Panc1 (cell line): ENCODE measurements around the gene CILP2. TPM values are rescaled to one million over a fixed set of nuclear protein-coding genes. Genes with fewer than 3 reads are reported as not detected.

Experiments used
- ATAC-seq: fragments of 200-7000 bp; cut with Tn5 transposase; 2 replicates; pipeline ENCODE4 v1.9.1; 2020; ENCODE audit warnings: mild to moderate bottlenecking, moderate library complexity
- BruUV-seq: library from RNA; stranded (reverse); fragments of 400-500 nt; replicated peaks from 2 replicates; lab custom pipeline; 2021; lab: Mats Ljungman, UMichigan
- CTCF ChIA-PET: fragments of 300-600 bp; sonication (Branson Sonifier 250); formaldehyde crosslinking; loops from one replicate; lab custom pipeline; 2022; ENCODE audit warnings: antibody characterized with exemption; lab: Charles Lee
- POLR2A ChIA-PET: fragments of 300-600 bp; sonication (Branson Sonifier 250); formaldehyde crosslinking; loops from one replicate; lab custom pipeline; 2022; ENCODE audit warnings: antibody characterized with exemption; lab: Charles Lee
- DNase-seq: peaks from one replicate; pipeline ENCODE4 v3.0.0-alpha.2; 2010; ENCODE audit warnings: low read depth, low spot score
- H3K27ac ChIP-seq: 2 replicates; pipeline ENCODE4 v1.5.1; 2011; ENCODE audit warnings: mild to moderate bottlenecking, low read length, inconsistent platforms
- H3K27me3 ChIP-seq: fragments of 200-500 bp; sonication (Bioruptor generic); 2 replicates; pipeline ENCODE4 v1.6.0; 2014; ENCODE audit warnings: low read length, inconsistent platforms; ENCODE audit not compliant: control insufficient read depth, insufficient read depth
- H3K36me3 ChIP-seq: fragments of 200-500 bp; sonication (Bioruptor generic); 2 replicates; pipeline ENCODE4 v1.5.1; 2014; ENCODE audit warnings: inconsistent platforms, mild to moderate bottlenecking, low read length, moderate library complexity; ENCODE audit not compliant: control insufficient read depth, insufficient read depth
- H3K4me1 ChIP-seq: 2 replicates; pipeline ENCODE4 v1.5.1; 2011; ENCODE audit warnings: inconsistent platforms, mild to moderate bottlenecking, low read length, moderate library complexity; ENCODE audit not compliant: control insufficient read depth, insufficient read depth
- H3K4me3 ChIP-seq, 2 experiments: 2 replicates each; pipeline ENCODE4 v1.5.1; 2011 to 2012; ENCODE audit warnings: low read depth in 2 of 2, low read length in 2 of 2, mild to moderate bottlenecking in 2 of 2, inconsistent platforms in 1 of 2, moderate library complexity in 1 of 2
- H3K9me3 ChIP-seq: fragments of 200-500 bp; sonication (Bioruptor generic); 2 replicates; pipeline ENCODE4 v1.5.1; 2014; ENCODE audit warnings: low read depth, mild to moderate bottlenecking, inconsistent platforms, low read length, moderate library complexity; ENCODE audit not compliant: control insufficient read depth, insufficient read depth
- CTCF ChIP-seq: fragments of 450-650 bp; IDR thresholded peaks from 2 replicates; pipeline ENCODE4 v1.5.1; 2017; ENCODE audit warnings: mild to moderate bottlenecking
- POLR2AphosphoS5 ChIP-seq: IDR thresholded peaks from 2 replicates; pipeline ENCODE4 v1.6.1; 2012; ENCODE audit warnings: mild to moderate bottlenecking, low read depth, low read length, moderate library complexity
- REST ChIP-seq, 2 experiments: IDR thresholded peaks; 2 replicates each; pipeline ENCODE4 v1.6.1; 2011 to 2012; ENCODE audit warnings: low read depth in 2 of 2, control low read depth in 1 of 2, low read length in 1 of 2, mild to moderate bottlenecking in 1 of 2, moderate library complexity in 1 of 2; ENCODE audit not compliant: insufficient read depth in 1 of 2
- SIN3A ChIP-seq: IDR thresholded peaks from 2 replicates; pipeline ENCODE4 v1.6.1; 2012; ENCODE audit warnings: low read depth, mild to moderate bottlenecking, low read length, moderate library complexity, borderline replicate concordance; ENCODE audit not compliant: insufficient read depth
- TCF7L2 ChIP-seq: IDR thresholded peaks from 2 replicates; pipeline ENCODE4 v1.6.1; 2011; ENCODE audit warnings: mild to moderate bottlenecking, low read depth, low read length, inconsistent platforms
- in situ Hi-C: cut with HindIII; loops from 2 replicates; pipeline ENCODE4 v1.10.0; 2016; ENCODE audit warnings: low sequenced_read_pairs, low pct_unique_long_range_greater_than_20kb
- intact Hi-C: fragments of 100-400 bp; cut with micrococcal nuclease; formaldehyde crosslinking; loops from one replicate; pipeline ENCODE4 v1.10.0; 2022; ENCODE audit not compliant: unreplicated experiment
- total RNA-seq: library from RNA; stranded (reverse); gene quantifications from one replicate; pipeline ENCODE4 v1.2.1, GENCODE V29; 2021; ENCODE audit not compliant: unreplicated experiment

The CILP2 gene
- total RNA-seq, 1 experiment from 2014 or later: 0.46 TPM

GRCh38 chr19:19584356-19584755 lies 46.3 kb downstream of the CILP2 start:
- ATAC-seq (no peak), DNase-seq (no peak)
- Histone ChIP-seq H3K9me3 (no peaks in the 10 kb centered on the region), H3K27ac (no peak overlapping the region), H3K4me1 (no peaks in the 10 kb centered on the region), H3K4me3 (no peak overlapping the region), H3K36me3 (no peaks in the 10 kb centered on the region), H3K27me3 (no peaks in the 10 kb centered on the region)
- CTCF ChIA-PET: no interaction called here
- POLR2A ChIA-PET: interaction anchor here (0.6 kb wide), 1 partner anchor 16 kb away, joined by 3 read pairs; no protein-coding TSS in a partner anchor
- intact Hi-C loops (no loop called here), in situ Hi-C loops (no loop called here)
- TF ChIP-seq SIN3A (no peak), REST (IDR thresholded peaks at IDR 0.05; ENCODE audit: insufficient read depth in 1 of 2, low read depth in 2 of 2, low read length in 1 of 2) (no peak), CTCF (no peak), TCF7L2 (no peak), POLR2AphosphoS5 (no peak)
- no TSS peak for BruUV-seq

GRCh38 chr19:19587771-19588170 lies 49.7 kb downstream of the CILP2 start:
- POLR2A ChIA-PET: no interaction called here

More at GRCh38 chr19:19587771-19588170, 49.7 kb downstream of the CILP2 start:
- ATAC-seq: no peak
- intact Hi-C loops: no loop called here
- H3K36me3 ChIP-seq: no peaks in the 10 kb centered on the region
- no peaks in the 10 kb centered on the region for H3K27me3 ChIP-seq
- BruUV-seq: no TSS peak
- no peak for TF ChIP-seq SIN3A
- TF ChIP-seq TCF7L2: no peak
- TF ChIP-seq REST (IDR thresholded peaks at IDR 0.05; ENCODE audit: insufficient read depth in 1 of 2, low read depth in 2 of 2, low read length in 1 of 2): no peak
- TF ChIP-seq CTCF: no peak
- no peak for TF ChIP-seq POLR2AphosphoS5
- no peak overlapping the region for H3K4me3 ChIP-seq
- H3K27ac ChIP-seq: no peak overlapping the region
- DNase-seq: no peak
- no peaks in the 10 kb centered on the region for H3K9me3 ChIP-seq
- peaks cover 10% of the 10 kb centered on the region for H3K4me1 ChIP-seq
- CTCF ChIA-PET: no interaction called here
- in situ Hi-C loops: no loop called here
